CD8-positive, alpha-beta memory T cell (primary cell): Measurements from ENCODE around the gene HSD17B10. TPM values are rescaled to one million over a fixed set of nuclear protein-coding genes. Genes with fewer than 3 reads are reported as not detected.
"Not testable (repeated sequence)": the region's sequence is repeated elsewhere in the genome, so short reads cannot be mapped to it uniquely, and the experiment has no call there.

ENCODE experiments used
- CTCF ChIA-PET: fragments of 350-600 bp; sonication (Branson Sonifier 250); formaldehyde crosslinking; loops from one replicate; lab custom pipeline; 2021; ENCODE audit warnings: antibody characterized with exemption; lab: Charles Lee
- POLR2A ChIA-PET: fragments of 350-600 bp; sonication (Branson Sonifier 250); formaldehyde crosslinking; loops from one replicate; lab custom pipeline; 2021; ENCODE audit warnings: antibody characterized with exemption; lab: Charles Lee
- DNase-seq, 5 donors: peaks; one replicate each; pipeline versions ENCODE4 v3.0.0 to v3.0.0-alpha.2; 2020 to 2022; ENCODE audit warnings: mixed read lengths in 1 of 5
- H3K27ac ChIP-seq: one replicate; pipeline ENCODE4 v1.7.0; 2013; ENCODE audit warnings: low read depth, mild to moderate bottlenecking, low read length, moderate library complexity
- H3K27me3 ChIP-seq: 2 replicates; pipeline ENCODE4 v1.7.0; 2013; ENCODE audit warnings: low read length, mild to moderate bottlenecking; ENCODE audit not compliant: insufficient read depth, poor library complexity, severe bottlenecking
- H3K36me3 ChIP-seq: 2 replicates; pipeline ENCODE4 v1.7.0; 2013; ENCODE audit warnings: mild to moderate bottlenecking, low read length, moderate library complexity; ENCODE audit not compliant: insufficient read depth
- H3K4me1 ChIP-seq: 2 replicates; pipeline ENCODE4 v1.7.0; 2013; ENCODE audit warnings: mild to moderate bottlenecking, low read length, moderate library complexity; ENCODE audit not compliant: insufficient read depth
- H3K4me3 ChIP-seq: 2 replicates; pipeline ENCODE4 v1.7.0; 2013; ENCODE audit warnings: mild to moderate bottlenecking, low read length
- H3K9me3 ChIP-seq: 2 replicates; pipeline ENCODE4 v1.7.0; 2013; ENCODE audit warnings: mild to moderate bottlenecking, low read length
- H3K27ac Mint-ChIP-seq, 8 donors: one replicate each; pipeline ENCODE4 v1.8.0; 2020 to 2021; ENCODE audit warnings: mixed read lengths in 8 of 8, mild to moderate bottlenecking in 6 of 8, inconsistent platforms in 3 of 8, moderate library complexity in 3 of 8
- H3K27me3 Mint-ChIP-seq, 2 donors: one replicate each; pipeline ENCODE4 v1.8.0; 2020 to 2021; ENCODE audit warnings: mixed read lengths in 2 of 2, mild to moderate bottlenecking in 1 of 2, moderate library complexity in 1 of 2
- H3K36me3 Mint-ChIP-seq, 3 donors: one replicate each; pipeline ENCODE4 v1.8.0; 2020 to 2021; ENCODE audit warnings: mixed read lengths in 3 of 3, inconsistent platforms in 1 of 3, mild to moderate bottlenecking in 1 of 3
- H3K4me1 Mint-ChIP-seq, 3 donors: one replicate each; pipeline ENCODE4 v1.8.0; 2020 to 2021; ENCODE audit warnings: mixed read lengths in 3 of 3, inconsistent platforms in 1 of 3, mild to moderate bottlenecking in 1 of 3
- H3K4me3 Mint-ChIP-seq, 7 donors: one replicate each; pipeline ENCODE4 v1.8.0; 2020 to 2021; ENCODE audit warnings: mixed read lengths in 7 of 7, mild to moderate bottlenecking in 6 of 7, moderate library complexity in 4 of 7, inconsistent platforms in 2 of 7
- H3K9me3 Mint-ChIP-seq, 5 donors: one replicate each; pipeline ENCODE4 v1.8.0; 2020 to 2022; ENCODE audit warnings: mixed read lengths in 5 of 5, mild to moderate bottlenecking in 3 of 5, moderate library complexity in 2 of 5, inconsistent platforms in 1 of 5
- polyA plus RNA-seq: library from polyadenylated mRNA; unstranded; fragments of 300-500 nt; fragmentation: Illumina TruSeq; gene quantifications from one replicate; pipeline ENCODE4 v1.2.3, GENCODE V29; 2021
- total RNA-seq, 2 experiments: library from RNA; stranded (reverse); gene quantifications; one replicate each; pipeline ENCODE4 v1.2.3, GENCODE V29; 2021

The HSD17B10 gene
- total and polyA plus RNA-seq, 3 experiments from 2014 or later: 150 to 155 (median 151) TPM

GRCh38 chrX:53471346-53471745, 37.2 kb upstream of the HSD17B10 start:
- Histone ChIP-seq H3K4me1 (no peaks in the 10 kb centered on the region), H3K9me3 (no peaks in the 10 kb centered on the region), H3K36me3 (no peaks in the 10 kb centered on the region), H3K27me3 (no peaks in the 10 kb centered on the region), H3K4me3 (no peak overlapping the region), H3K27ac (no peak overlapping the region)
- ChIA-PET POLR2A (no interaction called here), CTCF (no interaction called here)
- no peak for DNase-seq
- H3K4me3 Mint-ChIP-seq: no peak overlapping the region
- H3K9me3 Mint-ChIP-seq: peaks cover 0 to 2% (median 0%) of the 10 kb centered on the region in 5 donors
- no peak overlapping the region for H3K27ac Mint-ChIP-seq
- no peaks in the 10 kb centered on the region for H3K4me1 Mint-ChIP-seq
- peaks cover 19 to 30% of the 10 kb centered on the region in 2 donors for H3K27me3 Mint-ChIP-seq
- no peaks in the 10 kb centered on the region for H3K36me3 Mint-ChIP-seq

- H3K27ac ChIP-seq, H3K27ac Mint-ChIP-seq, H3K36me3 ChIP-seq, POLR2A ChIA-PET, H3K4me1 Mint-ChIP-seq, H3K4me1 ChIP-seq, H3K4me3 Mint-ChIP-seq, DNase-seq, H3K9me3 Mint-ChIP-seq, H3K4me3 ChIP-seq, CTCF ChIA-PET, H3K27me3 ChIP-seq, H3K36me3 Mint-ChIP-seq, H3K9me3 ChIP-seq: not testable (repeated sequence)
- H3K27me3 Mint-ChIP-seq: peaks cover 14 to 26% of the 10 kb centered on the region in 2 donors
Measured at GRCh38 chrX:53468659-53469058, 34.5 kb upstream of the HSD17B10 start.

GRCh38 chrX:53458082-53458481, 23.9 kb upstream of the HSD17B10 start:
- Mint-ChIP-seq H3K36me3 (no peaks in the 10 kb centered on the region), H3K27me3 (peaks cover 13 to 24% of the 10 kb centered on the region in 2 donors), H3K4me3 (no peak overlapping the region), H3K9me3 (no peaks in the 10 kb centered on the region), H3K4me1 (peaks cover 0 to under 1% (median 0%) of the 10 kb centered on the region in 3 donors), H3K27ac (no peak overlapping the region)
- ChIA-PET POLR2A (no interaction called here), CTCF (no interaction called here)
- H3K27me3 ChIP-seq: no peaks in the 10 kb centered on the region
- no peak for DNase-seq
- H3K4me3 ChIP-seq: no peak overlapping the region
- H3K9me3 ChIP-seq: no peaks in the 10 kb centered on the region
- no peaks in the 10 kb centered on the region for H3K4me1 ChIP-seq
- H3K27ac ChIP-seq: no peak overlapping the region
- H3K36me3 ChIP-seq: no peaks in the 10 kb centered on the region

- H3K4me3 Mint-ChIP-seq: no peak overlapping the region
- ChIA-PET POLR2A (no interaction called here), CTCF (no interaction called here)
- H3K36me3 ChIP-seq: no peaks in the 10 kb centered on the region
- H3K4me3 ChIP-seq: no peak overlapping the region
- H3K27me3 ChIP-seq: no peaks in the 10 kb centered on the region
- H3K27ac ChIP-seq: no peak overlapping the region
- H3K4me1 Mint-ChIP-seq: no peaks in the 10 kb centered on the region
- no peak overlapping the region for H3K27ac Mint-ChIP-seq
- H3K36me3 Mint-ChIP-seq: no peaks in the 10 kb centered on the region
- no peaks in the 10 kb centered on the region for H3K9me3 Mint-ChIP-seq
- H3K9me3 ChIP-seq: no peaks in the 10 kb centered on the region
- DNase-seq: no peak
- H3K27me3 Mint-ChIP-seq: peaks cover 13 to 24% of the 10 kb centered on the region in 2 donors
- H3K4me1 ChIP-seq: no peaks in the 10 kb centered on the region
Measured at GRCh38 chrX:53456254-53456653, 22.1 kb upstream of the HSD17B10 start.

DNA sequence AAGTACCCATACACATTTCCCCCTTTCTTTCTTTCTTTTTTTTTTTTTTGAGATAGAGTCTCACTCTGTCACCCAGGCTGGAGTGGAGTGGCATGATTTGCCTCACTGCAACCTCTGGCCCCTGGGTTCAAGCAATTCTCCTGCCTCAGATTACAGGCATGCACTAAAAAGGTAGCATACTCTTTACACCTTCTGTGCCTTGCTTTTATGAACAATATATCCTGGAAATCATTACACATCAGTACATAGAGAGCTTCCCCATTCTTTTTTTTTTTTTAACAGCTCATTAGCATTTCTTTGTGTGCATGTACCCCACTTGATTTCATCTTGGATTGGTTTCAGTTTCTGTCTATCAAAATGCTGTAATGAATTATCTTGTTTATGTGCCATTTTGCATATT, 18.6 kb upstream of the HSD17B10 start:
- Histone ChIP-seq H3K4me3 (no peak overlapping the region), H3K36me3 (no peaks in the 10 kb centered on the region), H3K27me3 (no peaks in the 10 kb centered on the region), H3K9me3 (no peaks in the 10 kb centered on the region), H3K27ac (no peak overlapping the region), H3K4me1 (no peaks in the 10 kb centered on the region)
- no peaks in the 10 kb centered on the region for H3K4me1 Mint-ChIP-seq
- no peak overlapping the region for H3K4me3 Mint-ChIP-seq
- H3K36me3 Mint-ChIP-seq: no peaks in the 10 kb centered on the region
- peaks cover 13 to 21% of the 10 kb centered on the region in 2 donors for H3K27me3 Mint-ChIP-seq
- no peaks in the 10 kb centered on the region for H3K9me3 Mint-ChIP-seq
- H3K27ac Mint-ChIP-seq: no peak overlapping the region
- ChIA-PET CTCF (no interaction called here), POLR2A (no interaction called here)
- DNase-seq: no peak

- ChIA-PET CTCF (no interaction called here), POLR2A (no interaction called here)
- Mint-ChIP-seq H3K36me3 (no peaks in the 10 kb centered on the region), H3K27ac (no peak overlapping the region), H3K4me3 (no peak overlapping the region), H3K4me1 (no peaks in the 10 kb centered on the region), H3K9me3 (no peaks in the 10 kb centered on the region), H3K27me3 (peaks cover 0 to 4% of the 10 kb centered on the region in 2 donors)
- no peaks in the 10 kb centered on the region for H3K27me3 ChIP-seq
- no peaks in the 10 kb centered on the region for H3K9me3 ChIP-seq
- DNase-seq: no peak
- H3K4me1 ChIP-seq: no peaks in the 10 kb centered on the region
- no peaks in the 10 kb centered on the region for H3K36me3 ChIP-seq
- H3K4me3 ChIP-seq: no peak overlapping the region
- no peak overlapping the region for H3K27ac ChIP-seq
Measured at GRCh38 chrX:53449632-53450031, 15.5 kb upstream of the HSD17B10 start.

DNA sequence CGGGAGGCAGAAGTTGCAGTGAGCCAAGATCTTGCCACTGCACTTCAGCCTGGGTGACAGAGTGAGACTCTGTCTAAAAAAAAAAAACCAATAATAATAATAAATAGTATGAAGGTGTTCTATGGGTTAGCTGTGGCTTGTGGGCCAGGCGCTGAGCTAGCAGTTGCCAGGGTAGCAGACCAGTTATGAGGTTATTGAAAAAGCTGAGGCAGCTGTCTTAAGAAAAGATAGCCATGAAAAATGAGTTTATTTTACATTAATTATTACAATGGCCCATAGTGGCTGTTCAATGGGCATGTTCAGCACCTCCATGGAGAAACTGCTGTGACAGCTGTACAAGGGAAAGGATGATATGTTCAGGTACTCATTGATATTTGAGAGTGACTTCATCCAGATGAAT, 13.3 kb upstream of the HSD17B10 start:
- Mint-ChIP-seq H3K27me3 (peaks cover 0 to 3% of the 10 kb centered on the region in 2 donors), H3K4me1 (no peaks in the 10 kb centered on the region), H3K27ac (no peak overlapping the region), H3K36me3 (no peaks in the 10 kb centered on the region), H3K9me3 (no peaks in the 10 kb centered on the region), H3K4me3 (no peak overlapping the region)
- H3K4me3 ChIP-seq: no peak overlapping the region
- no peaks in the 10 kb centered on the region for H3K27me3 ChIP-seq
- POLR2A ChIA-PET: no interaction called here
- no peaks in the 10 kb centered on the region for H3K36me3 ChIP-seq
- H3K27ac ChIP-seq: no peak overlapping the region
- no peaks in the 10 kb centered on the region for H3K9me3 ChIP-seq
- H3K4me1 ChIP-seq: no peaks in the 10 kb centered on the region
- CTCF ChIA-PET: interaction anchor here (1.1 to 3.9 kb wide), 5 partner anchors 35 to 164 kb away, joined by 3 to 16 read pairs (median 4); no protein-coding TSS in a partner anchor
- no peak for DNase-seq

- peaks cover 6 to 8% (median 6%) of the 10 kb centered on the region in 3 donors for H3K4me1 Mint-ChIP-seq
- Histone ChIP-seq H3K27ac (no peak overlapping the region), H3K9me3 (no peaks in the 10 kb centered on the region), H3K4me3 (no peak overlapping the region), H3K27me3 (no peaks in the 10 kb centered on the region), H3K36me3 (no peaks in the 10 kb centered on the region), H3K4me1 (peaks cover 3% of the 10 kb centered on the region)
- ChIA-PET POLR2A (no interaction called here), CTCF (interaction anchor here (0.8 to 3.9 kb wide), 8 partner anchors 9 to 160 kb away, joined by 3 to 16 read pairs (median 3); partner anchors contain the start of gene RIBC1)
- peaks cover 0 to 9% of the 10 kb centered on the region in 2 donors for H3K27me3 Mint-ChIP-seq
- H3K27ac Mint-ChIP-seq: no peak overlapping the region
- no peaks in the 10 kb centered on the region for H3K9me3 Mint-ChIP-seq
- DNase-seq: peak in 3 of 5 donors; percentile 9 to 54 (median 22)
- H3K36me3 Mint-ChIP-seq: no peaks in the 10 kb centered on the region
- H3K4me3 Mint-ChIP-seq: no peak overlapping the region
Measured at GRCh38 chrX:53445977-53446376, 11.8 kb upstream of the HSD17B10 start.
